Measurements from ENCODE around the gene ADARB1.

Gene ADARB1

GRCh38 chr21:45256021-45256911 lies 181.9 kb downstream of the ADARB1 start:
- H3K9ac ChIP-seq (ENCODE audit: low read depth, low read length): no peak overlapping the region
- H3K27ac ChIP-seq (ENCODE audit: low read length): no peak overlapping the region
- no peaks in the 10 kb centered on the region; the same call in none of the 2 replicates for H4K20me1 ChIP-seq (ENCODE audit: insufficient read depth, low read length)
- H3K4me1 ChIP-seq (ENCODE audit: insufficient read depth, low read length): no peaks in the 10 kb centered on the region
- no peaks in the 10 kb centered on the region for H3K27me3 ChIP-seq (ENCODE audit: insufficient read depth, low read length, poor library complexity)
- H3K36me3 ChIP-seq (ENCODE audit: insufficient read depth, low read length): no peaks in the 10 kb centered on the region
- no peak overlapping the region for H3K4me2 ChIP-seq (ENCODE audit: insufficient read depth, low read length)
- ATAC-seq (ENCODE audit: insufficient read depth, low read depth) (peak; percentile 68), DNase-seq (peak; percentile 52)
- no peaks in the 10 kb centered on the region for H3K9me3 ChIP-seq (ENCODE audit: insufficient read depth, low read length, severe bottlenecking)
- no peaks in the 10 kb centered on the region for H3K79me2 ChIP-seq (ENCODE audit: insufficient read depth, low read length)
- no peak overlapping the region for H3K4me3 ChIP-seq (ENCODE audit: low read depth in 1 of 2, low read length in 2 of 2)
- no peak overlapping the region for H2AFZ ChIP-seq (ENCODE audit: low read depth, low read length)
- no peak for TF ChIP-seq CTCF (IDR thresholded peaks at IDR 0.05; ENCODE audit: borderline replicate concordance, extremely low read depth, low read length, poor library complexity, severe bottlenecking)
- no peak for TF ChIP-seq EZH2 (IDR thresholded peaks at IDR 0.05; ENCODE audit: borderline replicate concordance, low read depth, low read length, severe bottlenecking)

- Histone ChIP-seq H3K27ac (ENCODE audit: low read length) (no peak overlapping the region), H3K9me3 (ENCODE audit: insufficient read depth, low read length, severe bottlenecking) (no peaks in the 10 kb centered on the region), H3K27me3 (ENCODE audit: insufficient read depth, low read length, poor library complexity) (no peaks in the 10 kb centered on the region), H3K4me2 (ENCODE audit: insufficient read depth, low read length) (no peak overlapping the region), H3K79me2 (ENCODE audit: insufficient read depth, low read length) (no peaks in the 10 kb centered on the region), H3K9ac (ENCODE audit: low read depth, low read length) (no peak overlapping the region), H3K4me1 (ENCODE audit: insufficient read depth, low read length) (no peaks in the 10 kb centered on the region), H3K4me3 (ENCODE audit: low read depth in 1 of 2, low read length in 2 of 2) (no peak overlapping the region), H2AFZ (ENCODE audit: low read depth, low read length) (no peak overlapping the region), H3K36me3 (ENCODE audit: insufficient read depth, low read length) (no peaks in the 10 kb centered on the region), H4K20me1 (ENCODE audit: insufficient read depth, low read length) (no peaks in the 10 kb centered on the region; the same call in none of the 2 replicates)
- DNase-seq (peak; percentile 36), ATAC-seq (ENCODE audit: insufficient read depth, low read depth) (peak; percentile 75)
- no peak for TF ChIP-seq EZH2 (IDR thresholded peaks at IDR 0.05; ENCODE audit: borderline replicate concordance, low read depth, low read length, severe bottlenecking)
- TF ChIP-seq CTCF (IDR thresholded peaks at IDR 0.05; ENCODE audit: borderline replicate concordance, extremely low read depth, low read length, poor library complexity, severe bottlenecking): no peak
These were observed 182.7 kb downstream of the ADARB1 start for GRCh38 chr21:45256912-45257672.

DNA sequence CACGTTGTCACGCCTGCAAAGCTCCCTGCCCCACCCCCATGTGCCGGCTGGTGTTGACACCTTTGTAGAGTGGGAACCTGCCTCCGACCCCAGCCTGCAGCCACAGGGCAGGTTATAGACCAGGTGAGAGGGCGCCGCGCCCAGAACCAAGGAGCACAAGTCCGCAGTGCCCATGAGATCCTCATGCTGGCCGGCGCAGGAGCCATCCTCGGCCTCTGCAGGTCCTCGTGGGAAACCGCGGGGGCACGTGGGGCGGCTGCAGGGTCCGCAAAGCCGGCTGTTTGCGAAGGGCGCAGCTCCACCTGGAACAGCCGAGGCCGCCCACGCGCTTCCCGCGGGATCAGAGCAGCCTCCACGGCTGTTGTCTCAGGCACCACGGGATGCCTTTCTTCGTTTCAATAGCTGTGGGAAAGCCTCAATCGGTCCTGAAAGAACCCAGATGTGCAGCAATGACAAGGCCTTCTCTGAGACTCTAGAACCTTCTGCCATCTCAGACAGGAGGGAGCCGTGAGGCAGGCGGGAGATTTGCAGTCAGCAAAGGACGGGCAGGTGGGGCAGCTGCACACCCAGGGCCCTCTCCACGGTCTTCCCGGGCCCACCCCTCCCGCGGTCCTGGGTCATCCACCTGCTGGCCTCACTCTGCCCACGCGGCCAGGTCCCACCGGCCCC lies 183.4 kb downstream of the ADARB1 start:
- Histone ChIP-seq H3K27ac (ENCODE audit: low read length) (no peak overlapping the region), H3K79me2 (ENCODE audit: insufficient read depth, low read length) (no peaks in the 10 kb centered on the region), H3K9ac (ENCODE audit: low read depth, low read length) (no peak overlapping the region), H3K36me3 (ENCODE audit: insufficient read depth, low read length) (no peaks in the 10 kb centered on the region), H3K4me1 (ENCODE audit: insufficient read depth, low read length) (no peaks in the 10 kb centered on the region), H3K4me3 (ENCODE audit: low read depth in 1 of 2, low read length in 2 of 2) (no peak overlapping the region), H3K27me3 (ENCODE audit: insufficient read depth, low read length, poor library complexity) (no peaks in the 10 kb centered on the region), H3K4me2 (ENCODE audit: insufficient read depth, low read length) (no peak overlapping the region), H4K20me1 (ENCODE audit: insufficient read depth, low read length) (no peaks in the 10 kb centered on the region; the same call in none of the 2 replicates), H2AFZ (ENCODE audit: low read depth, low read length) (no peak overlapping the region), H3K9me3 (ENCODE audit: insufficient read depth, low read length, severe bottlenecking) (no peaks in the 10 kb centered on the region)
- DNase-seq: no peak
- TF ChIP-seq EZH2 (IDR thresholded peaks at IDR 0.05; ENCODE audit: borderline replicate concordance, low read depth, low read length, severe bottlenecking): no peak
- TF ChIP-seq CTCF (IDR thresholded peaks at IDR 0.05; ENCODE audit: borderline replicate concordance, extremely low read depth, low read length, poor library complexity, severe bottlenecking): no peak
- no peak for ATAC-seq (ENCODE audit: insufficient read depth, low read depth)
